CD4-positive, alpha-beta T cell (primary cell): ENCODE measurements around the gene KCNJ5. TPM values are rescaled to one million over a fixed set of nuclear protein-coding genes. Genes with fewer than 3 reads are reported as not detected.

Source experiments
- ATAC-seq: fragments of 200-7000 bp; cut with Tn5 transposase; one replicate; pipeline ENCODE4 v1.10.0; 2022; ENCODE audit warnings: mild to moderate bottlenecking; ENCODE audit not compliant: poor library complexity
- CTCF ChIA-PET: fragments of 350-600 bp; sonication (Branson Sonifier 250); formaldehyde crosslinking; loops from one replicate; lab custom pipeline; 2021; ENCODE audit warnings: antibody characterized with exemption, inconsistent platforms; lab: Charles Lee
- POLR2A ChIA-PET: fragments of 350-600 bp; sonication (Branson Sonifier 250); formaldehyde crosslinking; loops from one replicate; lab custom pipeline; 2021; ENCODE audit warnings: antibody characterized with exemption, inconsistent platforms; lab: Charles Lee
- DNase-seq, 14 experiments: peaks; one replicate each; pipeline ENCODE4 v3.0.0-alpha.2; 2013 to 2020; ENCODE audit warnings: mixed read lengths in 2 of 14
- H3K27ac ChIP-seq, 2 donors: one replicate each; pipeline versions ENCODE4 v1.5.1 to v1.7.0; 2013; ENCODE audit warnings: low read length in 2 of 2, low read depth in 1 of 2, mild to moderate bottlenecking in 1 of 2
- H3K27me3 ChIP-seq, 2 experiments: 1 replicate in 1 of 2; 2 replicates in 1 of 2; pipeline versions ENCODE4 v1.6.1 to v1.7.0; 2013; ENCODE audit warnings: low read length in 2 of 2, control low read depth in 1 of 2, mild to moderate bottlenecking in 1 of 2, moderate library complexity in 1 of 2; ENCODE audit not compliant: insufficient read depth in 2 of 2, control insufficient read depth in 1 of 2
- H3K36me3 ChIP-seq: one replicate; pipeline ENCODE4 v1.6.1; 2013; ENCODE audit warnings: low read length, control low read depth; ENCODE audit not compliant: insufficient read depth
- H3K4me1 ChIP-seq: one replicate; pipeline ENCODE4 v1.6.1; 2013; ENCODE audit warnings: low read length, control low read depth; ENCODE audit not compliant: insufficient read depth
- H3K4me3 ChIP-seq: one replicate; pipeline ENCODE4 v1.5.1; 2013; ENCODE audit warnings: mild to moderate bottlenecking, low read length, moderate library complexity
- H3K9me3 ChIP-seq, 2 experiments: 1 replicate in 1 of 2; 2 replicates in 1 of 2; pipeline versions ENCODE4 v1.6.1 to v1.7.0; 2013; ENCODE audit warnings: low read length in 2 of 2, mild to moderate bottlenecking in 2 of 2, control low read depth in 1 of 2, moderate library complexity in 1 of 2; ENCODE audit not compliant: control insufficient read depth in 1 of 2, insufficient read depth in 1 of 2
- H3K27ac Mint-ChIP-seq: one replicate; pipeline ENCODE4 v1.8.0; 2020; ENCODE audit warnings: mixed read lengths
- H3K27me3 Mint-ChIP-seq: one replicate; pipeline ENCODE4 v1.8.0; 2021; ENCODE audit warnings: mixed read lengths
- H3K36me3 Mint-ChIP-seq: one replicate; pipeline ENCODE4 v1.8.0; 2021; ENCODE audit warnings: low read depth, mixed read lengths
- H3K4me1 Mint-ChIP-seq: one replicate; pipeline ENCODE4 v1.8.0; 2021; ENCODE audit warnings: low read depth, mixed read lengths
- H3K4me3 Mint-ChIP-seq: one replicate; pipeline ENCODE4 v1.8.0; 2020; ENCODE audit warnings: mild to moderate bottlenecking, mixed read lengths
- H3K9me3 Mint-ChIP-seq: one replicate; pipeline ENCODE4 v1.8.0; 2020; ENCODE audit warnings: mixed read lengths
- CTCF ChIP-seq: fragments of 200-600 bp; IDR thresholded peaks from one replicate; pipeline ENCODE4 v1.8.0; 2022; ENCODE audit warnings: antibody characterized with exemption, mild to moderate bottlenecking
- intact Hi-C, 2 experiments: fragments of 100-400 bp; cut with DNase I in 1 of 2; cut with micrococcal nuclease in 1 of 2; formaldehyde crosslinking; loops; one replicate each; pipeline versions ENCODE4 v1.15.1 to v1.9.0; 2023 to 2025; cut with DNase I, micrococcal nuclease
- total RNA-seq, 174 experiments: library from RNA in 2 of 174; stranded (reverse) in 2 of 174; gene quantifications; one replicate each; pipeline ENCODE4 v1.2.3 and lab custom pipeline; 2021 to 2026

The KCNJ5 gene
- total RNA-seq, 2 experiments from 2014 or later, result 0.05 TPM; not detected in 1

GRCh38 chr11:128882451-128882850, 8.7 kb upstream of the KCNJ5 start:
- Histone ChIP-seq H3K36me3 (no peaks in the 10 kb centered on the region), H3K4me1 (no peaks in the 10 kb centered on the region), H3K9me3 (no peaks in the 10 kb centered on the region), H3K4me3 (no peak overlapping the region), H3K27ac (no peak overlapping the region), H3K27me3 (peaks cover 14 to 28% of the 10 kb centered on the region in 2 experiments)
- H3K36me3 Mint-ChIP-seq, result no peaks in the 10 kb centered on the region
- ChIA-PET POLR2A (no interaction called here), CTCF (no interaction called here)
- peaks cover 59% of the 10 kb centered on the region for H3K27me3 Mint-ChIP-seq
- no peaks in the 10 kb centered on the region for H3K9me3 Mint-ChIP-seq
- no peak for TF ChIP-seq CTCF
- DNase-seq, result no peak
- H3K4me1 Mint-ChIP-seq, result peaks cover 4% of the 10 kb centered on the region
- intact Hi-C loops, result loop anchor here (5.0 kb wide), 2 partner anchors 450 to 870 kb away; no protein-coding TSS in a partner anchor
- H3K27ac Mint-ChIP-seq, result no peak overlapping the region
- no peak overlapping the region for H3K4me3 Mint-ChIP-seq
- no peak for ATAC-seq

GRCh38 chr11:128884054-128884453, 7.1 kb upstream of the KCNJ5 start:
- H3K4me1 Mint-ChIP-seq, result peaks cover 4% of the 10 kb centered on the region
- no peak for ATAC-seq
- no peaks in the 10 kb centered on the region for H3K9me3 ChIP-seq
- no peak overlapping the region for H3K4me3 ChIP-seq
- H3K27me3 Mint-ChIP-seq, result peaks cover 73% of the 10 kb centered on the region
- DNase-seq, result no peak
- H3K27ac Mint-ChIP-seq, result no peak overlapping the region
- no peaks in the 10 kb centered on the region for H3K36me3 ChIP-seq
- intact Hi-C loops, result loop anchor here (1.0 to 5.0 kb wide), 4 partner anchors 23 to 868 kb away; no protein-coding TSS in a partner anchor
- no peaks in the 10 kb centered on the region for H3K4me1 ChIP-seq
- no peaks in the 10 kb centered on the region for H3K9me3 Mint-ChIP-seq
- no peak overlapping the region for H3K27ac ChIP-seq
- ChIA-PET POLR2A (interaction anchor here (1.4 to 1.6 kb wide), 2 partner anchors 22 to 73 kb away, joined by 3 to 4 read pairs; no protein-coding TSS in a partner anchor), CTCF (interaction anchor here (0.9 to 1.9 kb wide), 4 partner anchors 15 to 448 kb away, joined by 3 to 14 read pairs (median 4); no protein-coding TSS in a partner anchor)
- H3K36me3 Mint-ChIP-seq, result no peaks in the 10 kb centered on the region
- no peak overlapping the region for H3K4me3 Mint-ChIP-seq
- TF ChIP-seq CTCF, result no peak
- H3K27me3 ChIP-seq, result peaks cover 24 to 43% of the 10 kb centered on the region in 2 experiments

- Histone ChIP-seq H3K4me1 (no peaks in the 10 kb centered on the region), H3K9me3 (peaks cover 0 to under 1% of the 10 kb centered on the region in 2 experiments), H3K27ac (no peak overlapping the region), H3K36me3 (no peaks in the 10 kb centered on the region), H3K27me3 (peaks cover 32 to 50% of the 10 kb centered on the region in 2 experiments), H3K4me3 (no peak overlapping the region)
- H3K36me3 Mint-ChIP-seq, result no peaks in the 10 kb centered on the region
- POLR2A ChIA-PET, result interaction anchor here (1.4 to 1.6 kb wide), 2 partner anchors 21 to 72 kb away, joined by 3 to 4 read pairs; no protein-coding TSS in a partner anchor
- ATAC-seq, result peak; percentile 81
- intact Hi-C loops, result loop anchor here (1.0 to 5.0 kb wide), 4 partner anchors 22 to 867 kb away; no protein-coding TSS in a partner anchor
- peaks cover 4% of the 10 kb centered on the region for H3K4me1 Mint-ChIP-seq
- CTCF ChIA-PET, result interaction anchor here (0.8 to 1.9 kb wide), 6 partner anchors 9 to 447 kb away, joined by 3 to 14 read pairs (median 4); no protein-coding TSS in a partner anchor
- peak; percentile 27 to 80 (median 40) for DNase-seq
- TF ChIP-seq CTCF, result peak; percentile 80
- H3K27me3 Mint-ChIP-seq, result peaks cover 81% of the 10 kb centered on the region
- H3K9me3 Mint-ChIP-seq, result no peaks in the 10 kb centered on the region
- H3K4me3 Mint-ChIP-seq, result no peak overlapping the region
- H3K27ac Mint-ChIP-seq, result no peak overlapping the region
Observed at GRCh38 chr11:128884703-128885338, 6.3 kb upstream of the KCNJ5 start.
